Measurements from ENCODE around the gene AP2A2.

Gene AP2A2

GRCh38 chr11:996681-997080 lies 71.0 kb downstream of the AP2A2 start:
- DNase-seq (ENCODE audit: low read depth): no peak

- DNase-seq (ENCODE audit: low read depth): no peak
Observed at GRCh38 chr11:997907-998306, 72.2 kb downstream of the AP2A2 start.

- DNase-seq (ENCODE audit: low read depth): no peak
Observed at GRCh38 chr11:999009-999408, 73.3 kb downstream of the AP2A2 start.

DNA sequence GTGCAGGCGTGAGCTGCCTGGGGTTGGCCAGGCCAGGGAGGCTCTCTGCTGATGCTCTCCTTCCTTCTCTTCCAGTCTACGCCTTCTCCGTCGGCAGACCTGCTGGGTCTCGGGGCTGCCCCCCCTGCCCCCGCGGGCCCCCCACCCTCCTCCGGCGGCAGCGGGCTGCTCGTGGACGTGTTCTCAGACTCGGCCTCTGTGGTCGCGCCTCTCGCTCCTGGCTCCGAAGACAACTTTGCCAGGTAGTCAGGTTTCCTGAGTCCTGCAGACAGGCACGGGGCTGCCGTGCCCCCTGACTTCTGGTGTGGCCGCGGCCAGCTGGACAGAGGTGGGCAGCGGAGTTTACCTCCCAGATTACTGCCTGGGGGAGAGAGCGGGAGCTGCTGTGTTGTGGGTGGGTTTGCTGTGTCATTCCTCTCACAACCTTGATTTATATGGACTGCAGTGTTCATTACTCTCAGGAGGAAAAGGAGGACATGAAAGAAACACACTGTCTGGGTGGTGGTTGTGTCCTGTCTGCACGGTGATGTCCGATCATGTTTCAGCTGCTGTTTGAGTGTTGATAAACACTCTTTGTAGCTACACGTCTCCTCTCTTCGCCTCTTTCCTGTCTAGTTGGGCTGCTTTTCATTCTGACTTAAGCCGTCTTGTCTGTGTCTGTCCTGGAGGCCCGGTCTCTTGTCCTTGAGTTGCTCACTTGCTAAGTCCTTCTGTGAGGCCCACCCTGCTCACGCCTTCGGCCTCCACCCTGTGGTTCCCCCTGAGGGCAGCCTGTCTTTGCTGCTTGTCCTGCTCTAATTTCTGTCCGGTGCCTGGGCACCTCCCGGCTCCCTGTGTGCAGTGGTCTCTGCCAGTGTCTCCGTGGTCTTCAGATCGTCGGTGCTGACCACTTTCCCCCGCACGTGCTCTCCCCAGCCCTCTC lies 74.9 kb downstream of the AP2A2 start:
- DNase-seq (ENCODE audit: low read depth): no peak

GRCh38 chr11:1001617-1002405 lies 76.1 kb downstream of the AP2A2 start:
- no peak for DNase-seq (ENCODE audit: low read depth)

DNA sequence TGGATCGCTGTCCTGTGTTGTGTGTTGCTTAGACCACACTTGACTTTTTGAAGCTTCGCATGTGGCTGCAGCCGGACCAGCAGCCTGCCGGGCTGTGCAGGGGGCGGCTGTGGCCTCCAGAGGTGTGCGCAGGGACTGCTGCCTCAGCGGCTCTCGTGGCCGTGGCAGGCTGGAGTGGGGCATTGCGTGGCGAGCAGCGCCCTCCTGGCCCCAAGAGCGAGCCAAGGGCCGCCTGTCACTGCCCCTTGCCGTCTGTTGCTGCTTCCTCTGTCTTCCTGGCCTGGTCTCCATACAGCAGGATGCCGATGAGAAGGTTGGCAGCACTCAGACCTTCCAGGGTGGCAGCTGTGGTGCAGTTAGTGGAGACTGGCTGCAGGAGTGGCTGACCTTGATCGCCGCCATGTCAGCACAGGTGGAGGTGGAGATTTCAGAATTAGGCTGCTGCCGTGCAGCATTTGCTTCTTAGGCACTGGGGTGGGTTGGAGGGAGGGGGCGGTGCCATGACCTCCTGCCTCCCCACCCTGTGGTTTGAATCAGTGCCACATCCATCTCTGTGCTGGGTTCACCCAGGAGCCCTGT lies 76.8 kb downstream of the AP2A2 start:
- DNase-seq (ENCODE audit: low read depth): no peak

DNA sequence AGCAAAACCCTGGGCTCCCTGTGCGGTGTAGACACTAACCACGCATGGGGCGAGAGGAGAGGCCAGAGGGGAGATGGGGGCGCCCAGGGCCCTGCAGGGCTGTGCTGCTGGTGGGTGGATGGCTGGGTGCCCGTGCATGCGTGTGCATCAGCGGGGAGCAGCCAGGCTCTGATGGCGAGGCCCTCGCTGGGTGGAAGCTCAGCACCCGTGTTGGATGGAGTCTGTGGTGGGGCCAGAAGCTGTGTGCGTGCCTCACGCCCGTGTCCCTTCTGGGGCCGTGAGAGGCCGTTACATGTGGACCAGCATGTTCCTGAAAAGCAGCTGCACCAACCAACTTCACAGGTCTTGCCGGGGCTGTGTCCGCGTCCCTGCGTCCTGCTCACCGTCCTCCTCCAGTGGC lies 77.5 kb downstream of the AP2A2 start:
- DNase-seq (ENCODE audit: low read depth): no peak

GRCh38 chr11:1005928-1006327 lies 80.3 kb downstream of the AP2A2 start:
- no peak for DNase-seq (ENCODE audit: low read depth)

DNA sequence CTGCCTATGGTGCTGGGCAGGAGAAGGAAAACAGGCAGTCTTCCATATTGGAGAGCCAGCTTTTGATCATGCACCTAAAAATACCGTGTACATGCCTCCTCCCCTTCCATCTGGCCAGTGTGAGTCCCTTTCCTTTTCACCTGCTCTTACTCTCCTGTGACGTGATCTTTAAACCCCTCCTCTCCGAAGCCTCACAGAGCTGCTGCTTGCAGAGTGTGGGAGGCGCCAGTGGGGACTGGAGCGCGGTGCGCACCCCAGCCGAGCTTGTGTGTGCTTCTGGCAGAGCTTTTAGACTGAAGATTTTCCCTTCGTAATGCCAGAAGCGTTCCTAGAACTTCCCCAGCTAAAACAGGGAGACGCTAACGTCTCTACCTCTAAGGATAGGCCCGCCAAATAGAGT lies 81.1 kb downstream of the AP2A2 start:
- no peak for DNase-seq (ENCODE audit: low read depth)

DNA sequence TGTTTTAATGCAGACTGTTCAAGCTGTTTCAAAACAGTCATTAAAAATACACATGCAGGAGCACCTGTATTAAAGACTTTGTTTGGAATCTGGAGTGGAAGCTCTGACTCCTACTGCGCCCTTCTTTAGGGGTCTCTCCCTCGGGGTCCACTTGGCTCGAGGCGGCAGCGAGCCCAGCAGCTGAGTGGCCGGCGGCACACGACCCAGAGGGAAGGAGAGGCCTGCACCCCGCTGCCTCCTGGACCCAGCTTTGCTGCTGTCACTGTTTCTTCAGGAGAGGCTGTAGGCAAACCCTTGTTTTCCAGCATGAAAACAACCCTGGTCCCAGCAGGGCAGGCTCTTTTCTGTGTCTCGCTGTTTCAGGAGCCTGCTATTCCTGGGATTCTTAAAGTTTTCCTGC lies 81.6 kb downstream of the AP2A2 start:
- no peak for DNase-seq (ENCODE audit: low read depth)

GRCh38 chr11:1008001-1008802 lies 82.5 kb downstream of the AP2A2 start:
- DNase-seq (ENCODE audit: low read depth): no peak

GRCh38 chr11:1008803-1009145 lies 83.1 kb downstream of the AP2A2 start:
- DNase-seq (ENCODE audit: low read depth): no peak

DNA sequence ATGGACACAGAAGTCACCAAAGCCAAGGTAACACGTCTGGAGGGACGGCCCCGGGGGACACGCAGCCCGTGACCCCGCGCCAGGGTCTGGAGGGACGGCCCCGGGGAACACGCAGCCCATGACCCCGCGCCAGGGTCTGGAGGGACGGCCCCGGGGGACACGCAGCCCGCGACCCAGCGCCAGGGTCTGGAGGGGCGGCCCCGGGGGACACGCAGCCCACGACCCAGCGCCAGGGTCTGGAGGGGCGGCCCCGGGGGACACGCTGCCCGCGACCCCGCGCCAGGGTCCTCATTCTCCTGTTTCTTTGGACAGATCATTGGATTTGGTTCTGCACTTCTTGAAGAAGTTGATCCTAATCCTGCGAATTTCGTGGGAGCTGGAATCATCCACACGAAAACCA lies 83.7 kb downstream of the AP2A2 start:
- DNase-seq (ENCODE audit: low read depth): no peak

- no peak for DNase-seq (ENCODE audit: low read depth)
Observed at GRCh38 chr11:1009991-1010390, 84.3 kb downstream of the AP2A2 start.

DNA sequence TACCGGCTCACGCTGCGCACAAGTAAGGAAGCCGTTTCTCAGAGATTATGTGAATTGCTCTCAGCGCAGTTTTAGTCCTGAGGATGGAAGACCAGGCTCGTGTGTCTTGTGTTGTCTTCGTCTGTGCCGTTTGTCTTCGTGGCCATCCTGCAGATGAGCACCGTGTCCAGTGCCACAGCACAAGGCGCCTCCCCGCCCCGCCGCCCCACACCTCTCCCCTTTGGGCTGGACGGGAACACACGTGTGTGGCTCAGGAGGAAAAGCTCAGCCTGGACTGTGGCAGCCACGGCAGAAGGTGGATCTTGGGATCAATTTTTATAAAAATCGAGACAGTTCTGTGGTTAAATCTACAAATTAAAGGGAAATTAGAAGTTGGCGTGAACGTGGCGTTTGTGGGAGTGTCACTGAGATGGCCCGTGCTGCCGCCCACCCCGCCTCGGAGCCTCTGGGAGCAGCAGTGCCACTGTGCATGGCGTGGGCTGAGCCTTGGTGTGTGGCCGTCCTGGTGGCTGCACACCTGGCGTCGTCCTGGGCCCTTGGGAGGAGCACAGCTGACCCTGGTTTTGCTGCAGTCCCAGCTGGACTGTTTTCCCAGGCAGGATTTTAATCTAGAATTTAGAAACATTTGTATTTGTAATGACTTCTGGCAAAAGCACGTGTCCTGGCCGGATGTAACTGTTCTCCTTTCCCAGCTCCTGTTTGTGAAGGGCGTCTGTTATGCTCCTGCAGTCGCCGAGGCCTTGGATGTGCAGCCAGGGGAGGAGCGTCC lies 85.1 kb downstream of the AP2A2 start:
- DNase-seq (ENCODE audit: low read depth): no peak

- DNase-seq (ENCODE audit: low read depth): no peak
Observed at GRCh38 chr11:1011320-1011698, 85.6 kb downstream of the AP2A2 start.

GRCh38 chr11:1012291-1012690 lies 86.6 kb downstream of the AP2A2 start:
- no peak for DNase-seq (ENCODE audit: low read depth)

- DNase-seq (ENCODE audit: low read depth): no peak
Observed at GRCh38 chr11:1012740-1013630, 87.3 kb downstream of the AP2A2 start.

DNA sequence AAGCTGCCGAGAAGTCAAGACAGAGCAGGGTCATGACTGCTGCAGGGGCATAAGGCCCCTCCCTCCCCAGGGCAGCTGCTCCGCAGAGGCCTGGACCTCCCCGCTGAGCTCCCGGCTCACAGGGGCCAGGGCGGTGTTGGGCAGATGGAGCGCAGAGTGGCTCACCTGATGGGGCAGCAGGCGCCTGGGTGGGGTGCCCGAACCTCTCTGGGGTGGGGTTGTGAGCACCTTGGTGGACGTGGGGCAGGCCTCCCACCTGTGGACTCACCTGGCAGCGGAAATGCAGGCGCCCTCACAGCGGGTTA lies 87.9 kb downstream of the AP2A2 start:
- no peak for DNase-seq (ENCODE audit: low read depth)

DNA sequence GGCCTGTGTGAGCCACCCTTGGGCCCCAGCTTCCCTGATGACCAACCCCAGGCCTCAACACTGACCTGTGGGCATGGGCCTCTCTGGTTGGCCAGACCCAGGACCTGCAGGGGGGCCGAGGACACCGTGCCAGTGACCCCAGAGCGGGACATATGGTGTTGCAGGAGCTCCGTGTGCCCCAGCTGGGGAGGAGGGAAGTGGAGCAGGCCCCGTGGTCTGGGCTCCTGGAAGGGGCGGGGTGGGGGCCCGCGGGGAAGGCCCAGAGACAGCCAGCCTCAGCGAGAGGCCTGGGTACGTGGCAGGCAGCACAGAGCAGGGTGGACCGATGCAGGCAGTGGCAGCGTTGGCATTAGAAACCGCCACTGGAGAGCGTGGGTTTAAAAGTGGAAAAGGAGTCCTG lies 88.6 kb downstream of the AP2A2 start:
- no peak for DNase-seq (ENCODE audit: low read depth)

GRCh38 chr11:1015064-1015463 lies 89.4 kb downstream of the AP2A2 start:
- no peak for DNase-seq (ENCODE audit: low read depth)

All from activated gamma-delta T cell treated with anti-CD3 and anti-CD28 coated beads, Interleukin-2, amount 50 U/mL, for 16 hours (primary cell).